Measurements from ENCODE around the gene CCDC167. TPM values are rescaled to one million over a fixed set of nuclear protein-coding genes. Genes with fewer than 3 reads are reported as not detected.

Gene CCDC167
- total and polyA plus RNA-seq, 7 donors: 13.8 to 54.0 (median 24.8) TPM

DNA sequence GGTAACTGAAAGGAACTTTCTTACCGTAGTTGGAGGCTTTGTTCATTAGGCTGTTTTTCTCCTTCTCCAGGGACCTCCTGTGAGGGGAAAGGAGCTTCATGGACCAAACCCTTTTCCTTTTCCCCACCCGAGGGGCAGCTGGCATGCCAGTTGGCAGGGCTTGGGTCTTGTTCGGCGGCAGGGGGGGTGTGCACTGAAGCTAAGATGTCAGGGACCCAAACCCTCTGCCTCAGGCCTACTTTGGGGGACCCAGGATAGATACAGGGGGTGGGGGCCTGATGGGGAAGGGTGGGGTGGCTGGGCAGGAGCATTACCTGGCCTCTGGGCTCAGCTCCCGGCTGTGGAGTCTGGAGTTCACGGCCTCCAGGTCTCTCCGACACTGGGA, 14.9 kb downstream of the CCDC167 start:
- Histone ChIP-seq H3K27me3 (no peaks in the 10 kb centered on the region), H3K4me1 (peaks cover 0 to 31% (median 17%) of the 10 kb centered on the region in 4 donors), H3K4me3 (no peak overlapping the region), H3K27ac (no peak overlapping the region), H3K9me3 (no peaks in the 10 kb centered on the region), H3K36me3 (peaks cover 12 to 36% (median 15%) of the 10 kb centered on the region in 4 donors)
- 95 to 96% methylated on average over 7 of the region's 7 CpGs for WGBS, 2 donors
- intact Hi-C loops (cut with DNase I): loop anchor here (2.0 to 10.0 kb wide), 3 partner anchors 82 to 208 kb away; no protein-coding TSS in a partner anchor
- DNase-seq: no peak
- TF ChIP-seq POLR2AphosphoS5 (IDR thresholded peaks at IDR 0.05) (no peak), POLR2A (IDR thresholded peaks at IDR 0.05) (no peak), EP300 (IDR thresholded peaks at IDR 0.05) (no peak)
- TF ChIP-seq, protein P1, sequence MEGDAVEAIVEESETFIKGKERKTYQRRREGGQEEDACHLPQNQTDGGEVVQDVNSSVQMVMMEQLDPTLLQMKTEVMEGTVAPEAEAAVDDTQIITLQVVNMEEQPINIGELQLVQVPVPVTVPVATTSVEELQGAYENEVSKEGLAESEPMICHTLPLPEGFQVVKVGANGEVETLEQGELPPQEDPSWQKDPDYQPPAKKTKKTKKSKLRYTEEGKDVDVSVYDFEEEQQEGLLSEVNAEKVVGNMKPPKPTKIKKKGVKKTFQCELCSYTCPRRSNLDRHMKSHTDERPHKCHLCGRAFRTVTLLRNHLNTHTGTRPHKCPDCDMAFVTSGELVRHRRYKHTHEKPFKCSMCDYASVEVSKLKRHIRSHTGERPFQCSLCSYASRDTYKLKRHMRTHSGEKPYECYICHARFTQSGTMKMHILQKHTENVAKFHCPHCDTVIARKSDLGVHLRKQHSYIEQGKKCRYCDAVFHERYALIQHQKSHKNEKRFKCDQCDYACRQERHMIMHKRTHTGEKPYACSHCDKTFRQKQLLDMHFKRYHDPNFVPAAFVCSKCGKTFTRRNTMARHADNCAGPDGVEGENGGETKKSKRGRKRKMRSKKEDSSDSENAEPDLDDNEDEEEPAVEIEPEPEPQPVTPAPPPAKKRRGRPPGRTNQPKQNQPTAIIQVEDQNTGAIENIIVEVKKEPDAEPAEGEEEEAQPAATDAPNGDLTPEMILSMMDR (IDR thresholded peaks at IDR 0.05): no peak

- Histone ChIP-seq H3K4me1 (peaks cover 0 to 26% (median 15%) of the 10 kb centered on the region in 4 donors), H3K4me3 (no peak overlapping the region), H3K27ac (no peak overlapping the region), H3K27me3 (no peaks in the 10 kb centered on the region), H3K36me3 (peaks cover 15 to 42% (median 21%) of the 10 kb centered on the region in 4 donors), H3K9me3 (no peaks in the 10 kb centered on the region)
- TF ChIP-seq POLR2AphosphoS5 (IDR thresholded peaks at IDR 0.05): no peak
- TF ChIP-seq, protein P1 (IDR thresholded peaks at IDR 0.05): peak; percentile 29 to 68 (median 44)
- intact Hi-C loops (cut with DNase I): loop anchor here (2.0 to 10.0 kb wide), 2 partner anchors 83 to 109 kb away; no protein-coding TSS in a partner anchor
- WGBS, 2 donors: 46 to 47% methylated on average over 20 of the region's 20 CpGs
- DNase-seq: no peak
These were observed 15.5 kb downstream of the CCDC167 start for GRCh38 chr6:37483917-37484785.

- no peak for DNase-seq
- WGBS, 2 donors: 87 to 88% methylated on average over 11 of the region's 11 CpGs
- Histone ChIP-seq H3K27me3 (no peaks in the 10 kb centered on the region), H3K36me3 (peaks cover 18 to 50% (median 26%) of the 10 kb centered on the region in 4 donors), H3K4me3 (no peak overlapping the region), H3K9me3 (no peaks in the 10 kb centered on the region), H3K4me1 (peaks cover 0 to 26% (median 15%) of the 10 kb centered on the region in 4 donors), H3K27ac (no peak overlapping the region)
- TF ChIP-seq POLR2AphosphoS5 (IDR thresholded peaks at IDR 0.05) (no peak), EP300 (IDR thresholded peaks at IDR 0.05) (no peak), POLR2A (IDR thresholded peaks at IDR 0.05) (no peak)
- TF ChIP-seq, protein P1 (IDR thresholded peaks at IDR 0.05): no peak
- intact Hi-C loops (cut with DNase I): loop anchor here (10.0 kb wide), 1 partner anchor 109 kb away; no protein-coding TSS in a partner anchor
These were observed 16.3 kb downstream of the CCDC167 start for GRCh38 chr6:37483252-37483901.

DNA sequence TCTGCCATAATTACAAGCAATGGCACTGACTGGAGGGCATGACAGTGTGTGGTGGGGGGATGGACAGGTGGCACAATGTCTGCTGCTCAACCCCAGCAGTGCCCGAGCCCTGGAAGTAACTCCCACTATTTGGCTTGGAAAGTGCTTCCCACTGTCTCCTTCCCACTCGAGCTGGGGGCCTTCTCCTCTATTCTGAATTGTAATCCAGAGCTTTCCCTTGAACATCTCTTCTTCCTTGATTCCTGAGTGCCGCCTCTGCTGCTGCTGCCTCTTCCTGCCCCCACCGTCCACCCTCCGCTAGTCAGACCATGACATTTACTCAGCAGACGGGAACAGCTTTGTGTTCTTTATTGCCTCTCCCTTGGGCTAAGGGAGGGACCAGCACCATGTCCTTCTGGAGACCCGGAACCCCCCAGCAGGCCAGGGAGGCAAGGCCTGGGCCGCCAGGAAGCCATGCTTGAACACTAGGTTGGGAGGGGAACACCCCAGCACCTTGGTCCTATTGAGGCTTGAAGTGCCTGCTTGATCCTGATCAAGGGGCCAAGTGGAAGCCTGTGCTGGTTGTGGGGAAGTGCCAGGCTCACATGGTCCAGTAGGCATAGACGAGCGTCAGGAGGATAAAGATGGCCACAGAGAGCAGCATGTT, 17.0 kb downstream of the CCDC167 start:
- Histone ChIP-seq H3K27me3 (no peaks in the 10 kb centered on the region), H3K9me3 (no peaks in the 10 kb centered on the region), H3K27ac (no peak overlapping the region), H3K36me3 (peaks cover 18 to 56% (median 29%) of the 10 kb centered on the region in 4 donors), H3K4me3 (no peak overlapping the region), H3K4me1 (peaks cover 0 to 26% (median 15%) of the 10 kb centered on the region in 4 donors)
- intact Hi-C loops (cut with DNase I): loop anchor here (10.0 kb wide), 1 partner anchor 108 kb away; no protein-coding TSS in a partner anchor
- DNase-seq: no peak
- TF ChIP-seq EP300 (IDR thresholded peaks at IDR 0.05) (no peak), POLR2AphosphoS5 (IDR thresholded peaks at IDR 0.05) (no peak), POLR2A (IDR thresholded peaks at IDR 0.05) (no peak)
- TF ChIP-seq, protein P1 (IDR thresholded peaks at IDR 0.05): no peak
- 87 to 89% methylated on average over 10 of the region's 10 CpGs for WGBS, 2 donors

Data from sigmoid colon (tissue), 7 donors.